Measurements from ENCODE around the gene KCTD1. TPM values are rescaled to one million over a fixed set of nuclear protein-coding genes. Genes with fewer than 3 reads are reported as not detected.
A peak's percentile ranks its signal among the peaks of the same experiment; 100 is the strongest.

Gene KCTD1
- total RNA-seq, 6 experiments from 2014 or later = 14.7 to 18.5 (median 17.7) TPM

DNA sequence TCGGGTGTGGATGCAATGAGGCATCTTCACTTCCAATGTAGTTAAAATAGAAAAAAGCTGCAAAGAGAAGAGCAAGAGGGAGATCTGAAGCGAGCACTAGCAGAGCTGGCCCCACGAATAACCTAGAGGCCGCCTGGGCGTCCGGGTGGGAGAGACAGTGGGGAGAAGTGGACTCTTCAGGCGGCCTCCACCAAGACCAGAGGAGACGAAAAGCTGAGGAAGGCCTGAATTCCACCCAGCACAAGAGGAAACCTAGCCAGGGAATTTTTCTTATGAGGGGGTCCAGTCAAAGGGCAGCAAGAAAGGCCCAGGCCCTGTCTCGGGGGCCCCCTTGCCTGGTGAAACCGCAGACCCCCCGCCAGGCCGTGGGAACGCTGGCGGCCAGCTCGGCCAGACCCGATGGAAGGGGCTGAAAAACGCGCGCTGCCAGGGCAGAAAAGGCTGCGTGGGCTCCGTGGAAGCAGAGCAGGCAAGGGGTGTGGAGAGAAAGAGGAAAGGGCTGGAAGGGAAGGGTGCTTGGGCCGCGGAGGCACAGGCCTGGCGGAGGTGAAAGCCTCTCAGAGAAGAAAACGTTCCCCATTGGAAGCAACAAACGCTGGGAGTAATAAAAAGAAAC lies 69.2 kb downstream of the KCTD1 start:
- Mint-ChIP-seq H3K4me1 (ENCODE audit: low read depth) (peaks cover 63% of the 10 kb centered on the region), H3K9me3 (no peaks in the 10 kb centered on the region), H3K4me3 (peak overlapping the region; percentile 51), H3K27me3 (ENCODE audit: insufficient read depth) (no peaks in the 10 kb centered on the region), H3K36me3 (ENCODE audit: low read depth) (peaks cover 11% of the 10 kb centered on the region), H3K27ac (peak overlapping the region; percentile 94)
- no peak for DNase-seq
- TF ChIP-seq, protein P1, sequence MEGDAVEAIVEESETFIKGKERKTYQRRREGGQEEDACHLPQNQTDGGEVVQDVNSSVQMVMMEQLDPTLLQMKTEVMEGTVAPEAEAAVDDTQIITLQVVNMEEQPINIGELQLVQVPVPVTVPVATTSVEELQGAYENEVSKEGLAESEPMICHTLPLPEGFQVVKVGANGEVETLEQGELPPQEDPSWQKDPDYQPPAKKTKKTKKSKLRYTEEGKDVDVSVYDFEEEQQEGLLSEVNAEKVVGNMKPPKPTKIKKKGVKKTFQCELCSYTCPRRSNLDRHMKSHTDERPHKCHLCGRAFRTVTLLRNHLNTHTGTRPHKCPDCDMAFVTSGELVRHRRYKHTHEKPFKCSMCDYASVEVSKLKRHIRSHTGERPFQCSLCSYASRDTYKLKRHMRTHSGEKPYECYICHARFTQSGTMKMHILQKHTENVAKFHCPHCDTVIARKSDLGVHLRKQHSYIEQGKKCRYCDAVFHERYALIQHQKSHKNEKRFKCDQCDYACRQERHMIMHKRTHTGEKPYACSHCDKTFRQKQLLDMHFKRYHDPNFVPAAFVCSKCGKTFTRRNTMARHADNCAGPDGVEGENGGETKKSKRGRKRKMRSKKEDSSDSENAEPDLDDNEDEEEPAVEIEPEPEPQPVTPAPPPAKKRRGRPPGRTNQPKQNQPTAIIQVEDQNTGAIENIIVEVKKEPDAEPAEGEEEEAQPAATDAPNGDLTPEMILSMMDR (IDR thresholded peaks at IDR 0.05) = no peak

DNA sequence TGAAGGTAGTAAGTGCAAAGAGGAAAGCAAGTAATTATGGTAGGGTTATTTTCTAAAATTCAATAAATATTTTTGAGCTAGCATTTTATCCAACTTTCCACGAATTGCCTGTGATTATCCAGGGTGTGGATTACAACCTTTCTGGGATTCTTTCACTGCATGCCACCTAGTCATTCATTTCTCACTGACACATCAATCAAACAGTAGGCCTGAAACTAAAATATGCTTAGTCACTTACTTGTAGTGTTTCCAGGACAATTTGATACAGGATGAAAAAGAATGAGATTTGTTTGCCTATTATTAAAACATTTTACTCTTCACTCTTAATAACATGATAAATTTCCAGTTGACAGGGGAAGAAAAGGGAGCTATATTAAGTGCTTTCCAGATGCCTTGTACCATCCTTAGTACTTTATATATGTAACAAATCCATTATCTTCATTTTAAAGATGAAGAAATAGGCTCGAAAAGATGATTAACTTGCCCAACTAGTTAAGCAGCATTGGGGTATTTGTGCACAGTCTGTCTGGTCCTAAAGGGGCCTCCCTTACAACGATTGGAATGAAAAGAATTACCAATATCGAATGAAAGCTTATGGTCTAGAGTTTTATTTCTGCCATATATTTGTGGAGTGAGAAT lies 70.4 kb downstream of the KCTD1 start:
- peaks cover 58% of the 10 kb centered on the region for H3K4me1 Mint-ChIP-seq (ENCODE audit: low read depth)
- H3K27ac Mint-ChIP-seq = peak overlapping the region; percentile 74
- no peaks in the 10 kb centered on the region for H3K27me3 Mint-ChIP-seq (ENCODE audit: insufficient read depth)
- DNase-seq = no peak
- TF ChIP-seq, protein P1 (IDR thresholded peaks at IDR 0.05) = no peak
- H3K36me3 Mint-ChIP-seq (ENCODE audit: low read depth) = peaks cover 13% of the 10 kb centered on the region
- H3K4me3 Mint-ChIP-seq = no peak overlapping the region
- H3K9me3 Mint-ChIP-seq = no peaks in the 10 kb centered on the region

DNA sequence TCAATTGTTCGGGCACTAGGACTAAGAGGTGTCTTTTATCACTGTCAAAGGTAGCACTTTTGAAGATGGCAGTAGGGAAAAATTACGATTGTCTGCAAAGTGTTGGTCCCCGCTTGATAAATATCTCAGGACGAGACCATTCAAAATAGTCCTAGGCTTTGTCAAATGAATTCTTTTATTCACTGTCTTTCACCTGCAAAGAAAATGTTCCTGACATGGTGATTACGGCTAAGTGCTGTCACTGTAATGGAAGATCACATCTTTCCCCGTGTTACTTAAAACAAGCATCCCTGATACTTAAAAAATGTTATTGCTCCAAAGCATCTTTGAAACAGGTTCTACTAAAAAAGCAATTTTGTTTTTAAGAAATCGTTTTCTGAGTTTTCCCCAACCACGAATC lies 71.7 kb downstream of the KCTD1 start:
- peaks cover 20% of the 10 kb centered on the region for H3K36me3 Mint-ChIP-seq (ENCODE audit: low read depth)
- no peak for DNase-seq
- no peaks in the 10 kb centered on the region for H3K27me3 Mint-ChIP-seq (ENCODE audit: insufficient read depth)
- TF ChIP-seq, protein P1 (IDR thresholded peaks at IDR 0.05) = no peak
- peaks cover 48% of the 10 kb centered on the region for H3K4me1 Mint-ChIP-seq (ENCODE audit: low read depth)
- H3K4me3 Mint-ChIP-seq = no peak overlapping the region
- no peak overlapping the region for H3K27ac Mint-ChIP-seq
- no peaks in the 10 kb centered on the region for H3K9me3 Mint-ChIP-seq

DNA sequence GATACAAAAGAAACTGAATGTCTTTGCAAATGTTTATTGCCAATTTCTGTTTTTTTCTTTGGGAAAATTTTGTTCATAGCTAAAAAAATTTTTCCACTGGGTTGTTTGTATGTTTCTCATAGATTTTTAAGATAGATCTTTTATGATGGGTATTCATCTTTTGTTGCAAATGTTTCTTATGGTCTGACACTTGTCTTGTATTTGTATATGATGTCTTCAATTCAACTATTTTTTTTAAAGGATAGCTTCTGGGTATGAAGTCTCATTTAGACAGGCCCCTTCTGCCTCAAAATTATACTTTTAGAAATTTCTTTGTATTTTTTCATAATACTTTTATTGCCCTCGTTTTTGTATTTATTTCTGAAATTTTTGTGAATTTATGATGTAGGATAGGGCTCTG lies 73.8 kb downstream of the KCTD1 start:
- H3K4me1 Mint-ChIP-seq (ENCODE audit: low read depth) = peaks cover 48% of the 10 kb centered on the region
- TF ChIP-seq, protein P1 (IDR thresholded peaks at IDR 0.05) = no peak
- no peak overlapping the region for H3K27ac Mint-ChIP-seq
- no peaks in the 10 kb centered on the region for H3K27me3 Mint-ChIP-seq (ENCODE audit: insufficient read depth)
- H3K9me3 Mint-ChIP-seq = no peaks in the 10 kb centered on the region
- no peak overlapping the region for H3K4me3 Mint-ChIP-seq
- no peak for DNase-seq
- H3K36me3 Mint-ChIP-seq (ENCODE audit: low read depth) = peaks cover 26% of the 10 kb centered on the region

DNA sequence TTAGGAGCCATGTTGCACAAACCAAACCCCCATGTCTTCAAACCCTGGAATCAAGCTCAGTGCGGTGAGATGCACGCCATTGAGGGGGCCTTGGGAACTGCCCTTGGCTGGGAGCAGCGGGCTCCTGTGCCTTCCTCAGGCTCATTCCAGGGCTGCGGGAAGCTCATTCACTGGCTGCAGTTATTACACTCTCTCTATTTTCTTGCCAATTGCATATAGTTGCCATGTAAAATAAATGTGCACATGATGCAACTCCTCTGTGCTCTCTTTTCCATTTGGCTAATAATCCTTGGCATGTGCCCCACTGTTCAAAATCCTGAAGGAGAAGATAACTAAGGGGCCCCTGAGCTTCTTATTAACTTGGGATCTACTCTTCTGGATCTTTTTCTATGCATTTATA lies 74.7 kb downstream of the KCTD1 start:
- no peak for DNase-seq
- Mint-ChIP-seq H3K4me1 (ENCODE audit: low read depth) (peaks cover 39% of the 10 kb centered on the region), H3K27me3 (ENCODE audit: insufficient read depth) (no peaks in the 10 kb centered on the region), H3K36me3 (ENCODE audit: low read depth) (peaks cover 21% of the 10 kb centered on the region), H3K9me3 (no peaks in the 10 kb centered on the region), H3K4me3 (no peak overlapping the region), H3K27ac (no peak overlapping the region)
- TF ChIP-seq, protein P1 (IDR thresholded peaks at IDR 0.05) = no peak
